Endothelial cell of umbilical vein (primary cell): ENCODE results near the gene C1QL4. TPM values are rescaled to one million over a fixed set of nuclear protein-coding genes. Genes with fewer than 3 reads are reported as not detected.
"Not testable (repeated sequence)": the region's sequence is repeated elsewhere in the genome, so short reads cannot be mapped to it uniquely, and the experiment has no call there.

Experiments
- BruUV-seq: library from RNA; stranded (reverse); fragments of 400-500 nt; replicated peaks from 2 replicates; lab custom pipeline; 2021; lab: Mats Ljungman, UMichigan
- CTCF ChIA-PET: fragments of 300-600, 350-600 bp; sonication (Branson Sonifier 250); formaldehyde crosslinking; loops from one replicate; lab custom pipeline; 2021; ENCODE audit warnings: antibody characterized with exemption, inconsistent platforms; lab: Charles Lee
- POLR2A ChIA-PET: fragments of 300-600, 350-600 bp; sonication (Branson Sonifier 250); formaldehyde crosslinking; loops from one replicate; lab custom pipeline; 2021; ENCODE audit warnings: antibody characterized with exemption, inconsistent platforms; lab: Charles Lee
- DNase-seq: peaks from one replicate; pipeline ENCODE4 v3.0.0-alpha.2; 2011; ENCODE audit warnings: low read depth, low spot score
- FAIRE-seq: peaks from 2 replicates; lab custom pipeline; 2011; peaks lifted over from hg19 to GRCh38; lab: Jason Lieb, UNC
- H2AFZ ChIP-seq: 2 replicates; pipeline ENCODE4 v1.6.0; 2012; ENCODE audit warnings: low read depth, low read length, control low read depth, inconsistent platforms
- H3K27ac ChIP-seq: 2 replicates; pipeline ENCODE4 v1.5.1; 2011; ENCODE audit warnings: low read depth, mild to moderate bottlenecking, control low read depth, low read length, moderate library complexity; ENCODE audit not compliant: insufficient read depth
- H3K27me3 ChIP-seq, 2 experiments: 2 replicates each; pipeline versions ENCODE4 v1.6.0 to v1.6.1; 2011; ENCODE audit warnings: low read length in 2 of 2, mixed read lengths in 1 of 2; ENCODE audit not compliant: control insufficient read depth in 2 of 2, insufficient read depth in 2 of 2
- H3K36me3 ChIP-seq, 2 experiments: 2 replicates in 1 of 2; 3 replicates in 1 of 2; pipeline ENCODE4 v1.5.1; 2011; ENCODE audit warnings: low read length in 2 of 2, mild to moderate bottlenecking in 1 of 2, moderate library complexity in 1 of 2; ENCODE audit not compliant: control insufficient read depth in 2 of 2, insufficient read depth in 2 of 2; ENCODE audit errors: extremely low read depth in 1 of 2
- H3K4me1 ChIP-seq: 3 replicates; pipeline ENCODE4 v1.5.1; 2011; ENCODE audit warnings: mild to moderate bottlenecking, low read length; ENCODE audit not compliant: control insufficient read depth, insufficient read depth; ENCODE audit errors: extremely low read depth
- H3K4me2 ChIP-seq: 2 replicates; pipeline ENCODE4 v1.6.1; 2011; ENCODE audit warnings: low read length, control low read depth, mixed read lengths; ENCODE audit not compliant: insufficient read depth
- H3K4me3 ChIP-seq, 3 experiments: fragments of 200-600 bp in 1 of 3; sonication (generic), shearing (Covaris generic) in 1 of 3; replicated peaks in 1 of 3; 2 replicates each; pipeline ENCODE4 v1.5.1; 2011 to 2016; ENCODE audit warnings: control low read depth in 3 of 3, low read length in 3 of 3, mild to moderate bottlenecking in 2 of 3, inconsistent platforms in 1 of 3, low read depth in 1 of 3, moderate library complexity in 1 of 3; ENCODE audit not compliant: insufficient read depth in 1 of 3
- H3K79me2 ChIP-seq: 2 replicates; pipeline ENCODE4 v1.6.0; 2012; ENCODE audit warnings: low read length, inconsistent platforms; ENCODE audit not compliant: control insufficient read depth, insufficient read depth
- H3K9ac ChIP-seq: replicated peaks from 2 replicates; pipeline ENCODE3; 2011; ENCODE audit warnings: low read length, control low read depth; ENCODE audit not compliant: insufficient read depth; ENCODE audit errors: extremely low read depth
- H3K9me1 ChIP-seq: replicated peaks from 3 replicates; pipeline ENCODE4 v1.6.0; 2011; ENCODE audit warnings: mild to moderate bottlenecking, low read length; ENCODE audit not compliant: control insufficient read depth, insufficient read depth; ENCODE audit errors: extremely low read depth
- H3K9me3 ChIP-seq: replicated peaks from 2 replicates; pipeline ENCODE4 v1.5.1; 2012; ENCODE audit warnings: low read length, inconsistent platforms; ENCODE audit not compliant: control insufficient read depth, insufficient read depth
- H4K20me1 ChIP-seq: replicated peaks from 2 replicates; pipeline ENCODE3; 2011; ENCODE audit warnings: mild to moderate bottlenecking, low read length; ENCODE audit not compliant: control insufficient read depth, insufficient read depth; ENCODE audit errors: extremely low read depth
- CTCF ChIP-seq, 2 donors: IDR thresholded peaks; 1 replicate in 1 of 2; 2 replicates in 1 of 2; pipeline ENCODE4 v1.5.1; 2011; ENCODE audit warnings: low read length in 2 of 2, mild to moderate bottlenecking in 2 of 2, moderate library complexity in 2 of 2, control low read depth in 1 of 2, inconsistent platforms in 1 of 2, low read depth in 1 of 2; ENCODE audit not compliant: insufficient read depth in 1 of 2; ENCODE audit errors: extremely low read depth in 1 of 2
- GATA2 ChIP-seq: IDR thresholded peaks from 2 replicates; pipeline ENCODE4 v1.7.0; 2011; ENCODE audit warnings: low read depth, mild to moderate bottlenecking, moderate library complexity, mixed read lengths, low read length; ENCODE audit not compliant: insufficient read length, insufficient read depth
- MYC ChIP-seq: IDR thresholded peaks from one replicate; pipeline ENCODE4 v1.6.1; 2011; ENCODE audit warnings: mild to moderate bottlenecking, low read depth, low read length
- POLR2A ChIP-seq: IDR thresholded peaks from 2 replicates; pipeline ENCODE4 v1.6.1; 2012; ENCODE audit warnings: low read depth, mild to moderate bottlenecking, control low read depth, low read length
- POLR2AphosphoS5 ChIP-seq: IDR thresholded peaks from 2 replicates; pipeline ENCODE4 v1.6.1; 2012; ENCODE audit warnings: low read depth, mild to moderate bottlenecking, control low read depth, low read length, moderate library complexity; ENCODE audit not compliant: insufficient read depth
- dilution Hi-C: fragments of 300-500 bp; cut with MboI; formaldehyde crosslinking; loops from one replicate; pipeline ENCODE4 v1.15.0; 2019; ENCODE audit warnings: low sequenced_read_pairs; ENCODE audit not compliant: extremely low pct_ligation_motif_present
- intact Hi-C: fragments of 100-400 bp; cut with micrococcal nuclease; formaldehyde crosslinking; loops from one replicate; pipeline ENCODE4 v1.10.0; 2022
- polyA plus RNA-seq, 4 experiments: library from polyadenylated mRNA; depleted of rRNA in 3 of 4; stranded (reverse) in 3 of 4; unstranded in 1 of 4; fragments of >200 nt; gene quantifications; 2 replicates each; pipeline versions ENCODE4 v1.2.1 to v1.2.3, GENCODE V29; 2011 to 2012; ENCODE audit warnings: missing spikeins in 1 of 4
- total RNA-seq: library from RNA; stranded (reverse); gene quantifications from 2 replicates; pipeline ENCODE4 v1.2.3, GENCODE V29; 2021

Gene C1QL4
- total and polyA plus RNA-seq, 2 donors (not counting 3 experiments of a cell fraction or from before 2014, with no cell fraction given), result not detected

DNA sequence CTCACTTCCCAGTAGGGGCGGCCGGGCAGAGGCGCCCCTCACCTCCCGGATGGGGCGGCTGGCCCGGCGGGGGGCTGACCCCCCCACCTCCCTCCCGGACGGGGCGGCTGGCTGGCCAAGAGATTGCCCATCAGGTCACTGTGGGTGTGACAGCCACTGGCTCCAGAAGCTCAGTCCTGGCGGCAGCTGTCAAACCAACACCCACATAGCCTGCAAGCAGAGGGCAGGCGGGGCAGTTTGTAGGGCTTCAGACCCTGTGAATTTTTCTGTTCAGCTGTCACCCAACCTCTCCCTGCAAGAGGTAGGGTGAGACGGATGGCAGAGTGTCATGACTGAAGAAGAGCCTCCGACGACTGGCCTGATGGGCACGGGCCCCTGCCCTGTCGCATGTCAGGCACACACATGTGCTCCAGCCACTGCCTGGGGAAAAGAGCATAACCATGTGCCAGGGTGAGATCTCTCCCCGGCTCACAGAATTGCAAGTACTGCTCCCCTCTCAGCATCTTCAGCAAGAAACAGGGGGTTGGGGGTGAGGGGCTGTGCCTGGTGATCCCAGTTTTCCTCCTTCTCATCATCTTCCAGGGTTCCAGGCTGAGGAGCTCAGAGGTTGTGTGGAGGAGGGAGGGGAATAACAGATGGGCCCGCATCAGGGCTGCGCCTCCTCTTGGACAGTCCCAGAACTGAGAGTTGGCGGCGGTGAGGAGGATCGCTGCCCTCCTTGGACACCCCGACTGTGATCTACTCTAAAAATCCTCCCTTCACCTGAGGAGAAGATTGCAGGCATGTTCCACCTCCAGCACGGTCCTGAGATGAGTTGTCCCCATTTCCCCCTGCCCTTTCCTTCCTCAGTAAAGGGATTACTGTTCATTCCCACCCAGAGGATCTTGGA is 53.2 kb downstream of the C1QL4 start:
- no peak for DNase-seq
- dilution Hi-C loops, result no loop called here

DNA sequence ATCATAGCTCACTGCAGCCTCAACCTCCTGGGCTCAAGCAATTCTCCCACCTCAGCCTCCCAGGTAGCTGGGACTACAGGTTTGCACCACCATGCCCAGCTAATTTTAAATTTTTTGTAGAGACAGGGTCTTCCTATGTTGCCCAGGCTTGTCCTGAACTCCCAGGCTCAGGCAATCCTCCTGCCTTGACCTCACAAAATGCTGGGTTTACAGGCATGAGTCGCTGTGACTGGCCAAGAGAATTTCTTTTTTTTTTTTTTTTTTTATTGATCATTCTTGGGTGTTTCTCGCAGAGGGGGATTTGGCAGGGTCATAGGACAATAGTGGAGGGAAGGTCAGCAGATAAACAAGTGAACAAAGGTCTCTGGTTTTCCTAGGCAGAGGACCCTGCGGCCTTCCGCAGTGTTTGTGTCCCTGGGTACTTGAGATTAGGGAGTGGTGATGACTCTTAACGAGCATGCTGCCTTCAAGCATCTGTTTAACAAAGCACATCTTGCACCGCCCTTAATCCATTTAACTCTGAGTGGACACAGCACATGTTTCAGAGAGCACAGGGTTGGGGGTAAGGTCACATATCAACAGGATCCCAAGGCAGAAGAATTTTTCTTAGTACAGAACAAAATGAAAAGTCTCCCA is 54.1 kb downstream of the C1QL4 start:
- H3K9ac ChIP-seq, H3K9me1 ChIP-seq, POLR2A ChIA-PET, H3K4me3 ChIP-seq, H3K4me2 ChIP-seq, dilution Hi-C loops, H3K79me2 ChIP-seq, H4K20me1 ChIP-seq, H3K27me3 ChIP-seq, DNase-seq, H3K27ac ChIP-seq, BruUV-seq, H3K4me1 ChIP-seq, H3K9me3 ChIP-seq, FAIRE-seq, H3K36me3 ChIP-seq, H2AFZ ChIP-seq: not testable (repeated sequence)
- CTCF ChIA-PET, result interaction anchor here (1.4 to 2.8 kb wide), 2 partner anchors 49 to 75 kb away, joined by 3 to 15 read pairs; no protein-coding TSS in a partner anchor
- intact Hi-C loops, result loop anchor here (10.0 kb wide), 1 partner anchor 232 kb away; no protein-coding TSS in a partner anchor

More for the DNA sequence above, 53.2 kb downstream of the C1QL4 start:
- H3K9me1 ChIP-seq, result no peaks in the 10 kb centered on the region
- no TSS peak for BruUV-seq
- H3K79me2 ChIP-seq, result no peaks in the 10 kb centered on the region
- H3K4me2 ChIP-seq, result no peak overlapping the region
- POLR2A ChIA-PET, result no interaction called here
- CTCF ChIA-PET, result interaction anchor here (0.6 to 12.9 kb wide), 7 partner anchors 11 to 220 kb away, joined by 3 to 162 read pairs (median 4); partner anchors contain the start of genes DNAJC22 and PRPH
- intact Hi-C loops, result loop anchor here (10.0 kb wide), 1 partner anchor 231 kb away; no protein-coding TSS in a partner anchor
- TF ChIP-seq GATA2 (no peak), CTCF (IDR thresholded peaks at IDR 0.05; ENCODE audit: extremely low read depth in 1 of 2, insufficient read depth in 1 of 2, low read depth in 1 of 2, low read length in 2 of 2) (peak in 1 of 2 donors; percentile 6), POLR2A (no peak), MYC (no peak), POLR2AphosphoS5 (no peak)
- no peak overlapping the region for H3K27ac ChIP-seq
- no peak for FAIRE-seq
- no peak overlapping the region for H3K4me3 ChIP-seq
- no peak overlapping the region for H3K9ac ChIP-seq
- H2AFZ ChIP-seq, result no peak overlapping the region
- no peaks in the 10 kb centered on the region for H3K36me3 ChIP-seq
- H3K4me1 ChIP-seq, result no peaks in the 10 kb centered on the region
- H3K27me3 ChIP-seq, result peaks cover 4 to 9% of the 10 kb centered on the region in 2 experiments
- H4K20me1 ChIP-seq, result no peaks in the 10 kb centered on the region
- H3K9me3 ChIP-seq, result no peaks in the 10 kb centered on the region
